Thyroid gland (tissue), 4 donors: Measurements from ENCODE around the gene CMTM1.

Source experiments
- POLR2A ChIP-seq, 2 donors: fragments of 450-650 bp; IDR thresholded peaks; one replicate each; pipeline ENCODE4 v1.6.1; 2017; ENCODE audit warnings: antibody characterized with exemption in 2 of 2, mild to moderate bottlenecking in 2 of 2, moderate library complexity in 1 of 2
- TF ChIP-seq, protein P1 (sequence below), 6 experiments: fragments of 200-600 bp in 3 of 6; fragments of 450-650 bp in 3 of 6; sonication (generic) in 3 of 6; IDR thresholded peaks; one replicate each; pipeline ENCODE4 v1.5.1; 2016 to 2019; ENCODE audit warnings: antibody characterized with exemption in 6 of 6, mild to moderate bottlenecking in 2 of 6, inconsistent platforms in 1 of 6, moderate library complexity in 1 of 6

DNA sequence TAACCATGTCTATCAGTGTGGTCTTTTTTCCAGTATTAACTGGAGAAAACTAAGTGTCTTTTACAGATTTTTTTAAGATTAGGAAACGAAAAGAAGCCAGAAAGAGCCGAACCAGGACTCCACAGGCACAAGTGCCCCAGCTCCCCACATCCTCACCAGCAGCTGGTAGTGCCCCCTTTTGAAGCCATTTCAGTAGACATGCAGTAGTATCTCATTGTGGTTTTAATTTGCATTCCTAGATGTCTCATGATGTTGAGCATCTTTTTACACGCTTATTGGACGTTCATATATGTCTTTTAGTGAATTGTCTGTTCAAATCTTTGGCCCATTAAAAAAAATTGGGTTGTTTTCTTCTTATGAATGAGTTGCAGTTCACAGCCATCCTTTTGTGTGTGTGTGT lies 33.5 kb downstream of the CMTM1 start:
- TF ChIP-seq, protein P1, sequence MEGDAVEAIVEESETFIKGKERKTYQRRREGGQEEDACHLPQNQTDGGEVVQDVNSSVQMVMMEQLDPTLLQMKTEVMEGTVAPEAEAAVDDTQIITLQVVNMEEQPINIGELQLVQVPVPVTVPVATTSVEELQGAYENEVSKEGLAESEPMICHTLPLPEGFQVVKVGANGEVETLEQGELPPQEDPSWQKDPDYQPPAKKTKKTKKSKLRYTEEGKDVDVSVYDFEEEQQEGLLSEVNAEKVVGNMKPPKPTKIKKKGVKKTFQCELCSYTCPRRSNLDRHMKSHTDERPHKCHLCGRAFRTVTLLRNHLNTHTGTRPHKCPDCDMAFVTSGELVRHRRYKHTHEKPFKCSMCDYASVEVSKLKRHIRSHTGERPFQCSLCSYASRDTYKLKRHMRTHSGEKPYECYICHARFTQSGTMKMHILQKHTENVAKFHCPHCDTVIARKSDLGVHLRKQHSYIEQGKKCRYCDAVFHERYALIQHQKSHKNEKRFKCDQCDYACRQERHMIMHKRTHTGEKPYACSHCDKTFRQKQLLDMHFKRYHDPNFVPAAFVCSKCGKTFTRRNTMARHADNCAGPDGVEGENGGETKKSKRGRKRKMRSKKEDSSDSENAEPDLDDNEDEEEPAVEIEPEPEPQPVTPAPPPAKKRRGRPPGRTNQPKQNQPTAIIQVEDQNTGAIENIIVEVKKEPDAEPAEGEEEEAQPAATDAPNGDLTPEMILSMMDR (IDR thresholded peaks at IDR 0.05), result no peak
- TF ChIP-seq POLR2A (IDR thresholded peaks at IDR 0.05), result no peak
